ENCODE measurements around the gene NRG2.

DNA sequence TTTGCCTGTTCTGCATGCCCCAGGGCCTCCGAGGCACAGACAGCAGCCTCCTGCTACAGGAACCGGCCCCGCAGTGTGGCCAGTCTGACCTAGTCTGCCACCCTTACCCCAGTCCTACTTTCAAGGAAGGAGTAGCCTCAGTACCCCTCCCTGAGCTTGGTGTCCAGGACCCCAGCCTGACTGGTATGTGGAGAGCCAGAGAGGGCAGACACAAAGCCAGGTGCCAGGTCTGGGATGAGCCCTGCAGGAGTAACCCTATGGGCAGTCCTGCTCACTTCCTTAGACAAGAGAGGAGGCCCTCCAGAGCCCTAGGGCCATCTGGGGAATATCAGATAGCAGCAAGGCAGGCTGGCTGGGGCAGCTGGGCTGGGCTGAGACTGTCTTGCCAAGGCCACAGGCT, 67.8 kb downstream of the NRG2 start:
- TF ChIP-seq, protein P1, sequence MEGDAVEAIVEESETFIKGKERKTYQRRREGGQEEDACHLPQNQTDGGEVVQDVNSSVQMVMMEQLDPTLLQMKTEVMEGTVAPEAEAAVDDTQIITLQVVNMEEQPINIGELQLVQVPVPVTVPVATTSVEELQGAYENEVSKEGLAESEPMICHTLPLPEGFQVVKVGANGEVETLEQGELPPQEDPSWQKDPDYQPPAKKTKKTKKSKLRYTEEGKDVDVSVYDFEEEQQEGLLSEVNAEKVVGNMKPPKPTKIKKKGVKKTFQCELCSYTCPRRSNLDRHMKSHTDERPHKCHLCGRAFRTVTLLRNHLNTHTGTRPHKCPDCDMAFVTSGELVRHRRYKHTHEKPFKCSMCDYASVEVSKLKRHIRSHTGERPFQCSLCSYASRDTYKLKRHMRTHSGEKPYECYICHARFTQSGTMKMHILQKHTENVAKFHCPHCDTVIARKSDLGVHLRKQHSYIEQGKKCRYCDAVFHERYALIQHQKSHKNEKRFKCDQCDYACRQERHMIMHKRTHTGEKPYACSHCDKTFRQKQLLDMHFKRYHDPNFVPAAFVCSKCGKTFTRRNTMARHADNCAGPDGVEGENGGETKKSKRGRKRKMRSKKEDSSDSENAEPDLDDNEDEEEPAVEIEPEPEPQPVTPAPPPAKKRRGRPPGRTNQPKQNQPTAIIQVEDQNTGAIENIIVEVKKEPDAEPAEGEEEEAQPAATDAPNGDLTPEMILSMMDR (conservative IDR thresholded peaks at IDR 0.05; ENCODE audit: low read depth, low read length), result no peak
- no peak for TF ChIP-seq EZH2phosphoT487 (IDR thresholded peaks at IDR 0.05; ENCODE audit: borderline replicate concordance, low read length)
- no peak for TF ChIP-seq EZH2 (IDR thresholded peaks at IDR 0.05; ENCODE audit: low read length, unreplicated experiment)

All from PC-3 (cell line).